C4-2B (cell line): ENCODE data around the gene CXCL11.

Experiments
- ZFX ChIP-seq: fragments of 450-650 bp; IDR thresholded peaks from 2 replicates; pipeline ENCODE4 v1.6.1; 2017
- TF ChIP-seq, protein P1 (sequence below): fragments of 450-650 bp; conservative IDR thresholded peaks from 2 replicates; pipeline ENCODE4 v1.5.1; 2017; ENCODE audit warnings: mild to moderate bottlenecking

DNA sequence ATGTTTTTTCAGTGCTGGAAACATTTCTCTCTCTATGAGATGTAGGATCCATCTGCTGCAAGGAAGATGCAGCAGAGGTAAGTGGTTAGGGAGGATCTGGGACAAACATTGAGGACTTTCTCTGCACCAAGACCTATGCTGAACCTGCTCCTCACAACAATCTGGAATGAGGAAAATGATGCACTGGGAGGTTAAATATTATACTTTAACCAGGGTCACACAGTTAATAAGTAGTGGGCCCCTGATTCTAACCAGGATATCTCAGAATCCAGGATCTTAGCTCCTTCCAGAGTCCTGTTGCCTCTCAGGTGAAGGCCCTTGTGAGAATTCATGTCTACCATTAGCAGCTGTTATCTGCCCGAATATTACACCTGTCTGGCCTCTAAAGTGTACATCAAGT is 35.6 kb downstream of the CXCL11 start:
- TF ChIP-seq, protein P1, sequence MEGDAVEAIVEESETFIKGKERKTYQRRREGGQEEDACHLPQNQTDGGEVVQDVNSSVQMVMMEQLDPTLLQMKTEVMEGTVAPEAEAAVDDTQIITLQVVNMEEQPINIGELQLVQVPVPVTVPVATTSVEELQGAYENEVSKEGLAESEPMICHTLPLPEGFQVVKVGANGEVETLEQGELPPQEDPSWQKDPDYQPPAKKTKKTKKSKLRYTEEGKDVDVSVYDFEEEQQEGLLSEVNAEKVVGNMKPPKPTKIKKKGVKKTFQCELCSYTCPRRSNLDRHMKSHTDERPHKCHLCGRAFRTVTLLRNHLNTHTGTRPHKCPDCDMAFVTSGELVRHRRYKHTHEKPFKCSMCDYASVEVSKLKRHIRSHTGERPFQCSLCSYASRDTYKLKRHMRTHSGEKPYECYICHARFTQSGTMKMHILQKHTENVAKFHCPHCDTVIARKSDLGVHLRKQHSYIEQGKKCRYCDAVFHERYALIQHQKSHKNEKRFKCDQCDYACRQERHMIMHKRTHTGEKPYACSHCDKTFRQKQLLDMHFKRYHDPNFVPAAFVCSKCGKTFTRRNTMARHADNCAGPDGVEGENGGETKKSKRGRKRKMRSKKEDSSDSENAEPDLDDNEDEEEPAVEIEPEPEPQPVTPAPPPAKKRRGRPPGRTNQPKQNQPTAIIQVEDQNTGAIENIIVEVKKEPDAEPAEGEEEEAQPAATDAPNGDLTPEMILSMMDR: no peak
- TF ChIP-seq ZFX: no peak
